SU-DHL-6 (cell line): ENCODE data around the gene SPSB3.

Experiments used
- H2AFZ ChIP-seq: fragments of 200-600 bp; sonication (generic); 2 replicates; pipeline ENCODE4 v1.6.1; 2014; ENCODE audit warnings: low read depth, mild to moderate bottlenecking, moderate library complexity, mixed read lengths, antibody characterized with exemption, low read length; ENCODE audit not compliant: severe bottlenecking
- H3F3A ChIP-seq: fragments of 200-600 bp; shearing (Covaris generic); 2 replicates; pipeline ENCODE4 v1.6.0; 2016; ENCODE audit warnings: antibody characterized with exemption, mild to moderate bottlenecking; ENCODE audit not compliant: insufficient read depth
- H3K27ac ChIP-seq: fragments of 200-600 bp; sonication (generic); 2 replicates; pipeline ENCODE4 v1.5.1; 2016; ENCODE audit warnings: low read depth, mild to moderate bottlenecking, low read length, moderate library complexity, mixed read lengths
- H3K27me3 ChIP-seq: fragments of 200-600 bp; sonication (generic), shearing (Covaris generic); 2 replicates; pipeline ENCODE4 v1.6.0; 2014; ENCODE audit warnings: mild to moderate bottlenecking, low read length
- H3K36me3 ChIP-seq: fragments of 200-600 bp; sonication (generic); 2 replicates; pipeline ENCODE4 v1.6.1; 2014; ENCODE audit warnings: mild to moderate bottlenecking, low read length, mixed read lengths
- H3K4me2 ChIP-seq: fragments of 300-600, 200-600 bp; shearing (Covaris generic), sonication (generic); 2 replicates; pipeline ENCODE4 v1.6.0; 2014; ENCODE audit warnings: low read length, low read depth, mild to moderate bottlenecking; ENCODE audit not compliant: poor library complexity, severe bottlenecking
- H3K4me3 ChIP-seq: fragments of 200-600 bp; sonication (generic); 2 replicates; pipeline ENCODE4 v1.5.1; 2014; ENCODE audit warnings: antibody characterized with exemption, low read length, mild to moderate bottlenecking, mixed read lengths; ENCODE audit not compliant: insufficient read depth, poor library complexity, severe bottlenecking
- H3K79me2 ChIP-seq: fragments of 200-600 bp; sonication (generic); 2 replicates; pipeline ENCODE4 v1.6.1; 2014; ENCODE audit warnings: mild to moderate bottlenecking, low read length, moderate library complexity; ENCODE audit not compliant: insufficient read depth
- H3K9ac ChIP-seq: fragments of 200-600 bp; sonication (generic); 2 replicates; pipeline ENCODE4 v1.7.0; 2014; ENCODE audit warnings: mild to moderate bottlenecking, low read length
- H3K9me2 ChIP-seq: fragments of 200-600 bp; sonication (generic); replicated peaks from 2 replicates; pipeline ENCODE4 v1.6.1; 2014; ENCODE audit warnings: low read length; ENCODE audit not compliant: insufficient read depth
- H3K9me3 ChIP-seq: fragments of 200-600 bp; sonication (generic); 2 replicates; pipeline ENCODE4 v1.6.1; 2014; ENCODE audit warnings: low read length, mixed read lengths; ENCODE audit not compliant: insufficient read depth
- H4K20me1 ChIP-seq: fragments of 200-600 bp; sonication (generic); 2 replicates; pipeline ENCODE4 v1.6.1; 2014; ENCODE audit warnings: low read depth, mild to moderate bottlenecking, antibody characterized with exemption, low read length, moderate library complexity, mixed read lengths
- CTCF ChIP-seq: fragments of 200-600 bp; sonication (generic); IDR thresholded peaks from one replicate; pipeline ENCODE4 v1.5.1; 2017; ENCODE audit warnings: antibody characterized with exemption, mild to moderate bottlenecking, low read length, moderate library complexity; ENCODE audit not compliant: insufficient read depth, poor library complexity, severe bottlenecking
- EZH2phosphoT487 ChIP-seq: fragments of 200-600 bp; sonication (generic), shearing (Covaris generic); conservative IDR thresholded peaks from 2 replicates; pipeline ENCODE4 v1.6.1; 2018; ENCODE audit warnings: mild to moderate bottlenecking, antibody characterized with exemption, low read length, moderate library complexity, mixed read lengths

Gene SPSB3

GRCh38 chr16:1763521-1764511, 18.6 kb downstream of the SPSB3 start:
- Histone ChIP-seq H3K27ac (no peak overlapping the region), H3K36me3 (no peaks in the 10 kb centered on the region), H3K9me2 (no peaks in the 10 kb centered on the region), H3K9me3 (no peaks in the 10 kb centered on the region), H4K20me1 (no peaks in the 10 kb centered on the region), H3K9ac (no peak overlapping the region), H3K4me2 (no peak overlapping the region), H3F3A (no peaks in the 10 kb centered on the region), H3K4me3 (no peak overlapping the region), H3K27me3 (no peaks in the 10 kb centered on the region), H3K79me2 (no peaks in the 10 kb centered on the region), H2AFZ (no peak overlapping the region)
- TF ChIP-seq CTCF = no peak
- TF ChIP-seq EZH2phosphoT487 = no peak

- Histone ChIP-seq H3K4me2 (no peak overlapping the region), H2AFZ (no peak overlapping the region), H3K27me3 (no peaks in the 10 kb centered on the region), H3K27ac (no peak overlapping the region), H3K9ac (no peak overlapping the region), H3K79me2 (no peaks in the 10 kb centered on the region), H3K36me3 (no peaks in the 10 kb centered on the region), H3K4me3 (no peak overlapping the region), H3K9me2 (no peaks in the 10 kb centered on the region), H3K9me3 (no peaks in the 10 kb centered on the region), H3F3A (no peaks in the 10 kb centered on the region), H4K20me1 (no peaks in the 10 kb centered on the region)
- TF ChIP-seq EZH2phosphoT487 (no peak), CTCF (no peak)
Observed at GRCh38 chr16:1762879-1763520, 19.4 kb downstream of the SPSB3 start.

GRCh38 chr16:1762196-1762878, 20.0 kb downstream of the SPSB3 start:
- Histone ChIP-seq H3K27ac (no peak overlapping the region), H3K9me3 (no peaks in the 10 kb centered on the region), H3K36me3 (no peaks in the 10 kb centered on the region), H3K79me2 (no peaks in the 10 kb centered on the region), H3K27me3 (no peaks in the 10 kb centered on the region), H2AFZ (no peak overlapping the region), H3F3A (no peaks in the 10 kb centered on the region), H3K4me2 (no peak overlapping the region), H3K4me3 (no peak overlapping the region), H3K9me2 (no peaks in the 10 kb centered on the region), H3K9ac (no peak overlapping the region), H4K20me1 (no peaks in the 10 kb centered on the region)
- no peak for TF ChIP-seq EZH2phosphoT487
- no peak for TF ChIP-seq CTCF
